IPS DF 6.9 (cell line): ENCODE results near the gene LYRM2.
"Not testable (repeated sequence)": the region's sequence is repeated elsewhere in the genome, so short reads cannot be mapped to it uniquely, and the experiment has no call there.

Experiments
- DNase-seq: peaks from one replicate; pipeline ENCODE4 v3.0.0-alpha.2; 2013; ENCODE audit warnings: low read depth, low spot score
- H3K27ac ChIP-seq: one replicate; pipeline ENCODE4 v1.5.1; 2013; ENCODE audit warnings: low read length, control low read depth
- H3K27me3 ChIP-seq: 2 replicates; pipeline ENCODE4 v1.6.1; 2013; ENCODE audit warnings: mild to moderate bottlenecking, low read length; ENCODE audit not compliant: control insufficient read depth, insufficient read depth
- H3K36me3 ChIP-seq: 2 replicates; pipeline ENCODE4 v1.6.1; 2013; ENCODE audit warnings: low read length; ENCODE audit not compliant: control insufficient read depth, insufficient read depth
- H3K4me1 ChIP-seq: 2 replicates; pipeline ENCODE4 v1.6.1; 2013; ENCODE audit warnings: low read length; ENCODE audit not compliant: control insufficient read depth, insufficient read depth
- H3K4me3 ChIP-seq: 2 replicates; pipeline ENCODE4 v1.5.1; 2013; ENCODE audit warnings: mild to moderate bottlenecking, low read length
- H3K9me3 ChIP-seq: 2 replicates; pipeline ENCODE4 v1.6.1; 2013; ENCODE audit warnings: low read length, inconsistent platforms; ENCODE audit not compliant: control insufficient read depth, insufficient read depth
- WGBS: extraction: QIAGEN DNeasy Blood & Tissue Kit; methylation state at CpG from one replicate; pipeline ENCODE4 v1.1.7; 2013; ENCODE audit warnings: mixed read lengths, missing lambda C conversion rate; ENCODE audit not compliant: insufficient read length, insufficient coverage; 5-methylcytosine and 5-hydroxymethylcytosine counted together

Gene LYRM2

DNA sequence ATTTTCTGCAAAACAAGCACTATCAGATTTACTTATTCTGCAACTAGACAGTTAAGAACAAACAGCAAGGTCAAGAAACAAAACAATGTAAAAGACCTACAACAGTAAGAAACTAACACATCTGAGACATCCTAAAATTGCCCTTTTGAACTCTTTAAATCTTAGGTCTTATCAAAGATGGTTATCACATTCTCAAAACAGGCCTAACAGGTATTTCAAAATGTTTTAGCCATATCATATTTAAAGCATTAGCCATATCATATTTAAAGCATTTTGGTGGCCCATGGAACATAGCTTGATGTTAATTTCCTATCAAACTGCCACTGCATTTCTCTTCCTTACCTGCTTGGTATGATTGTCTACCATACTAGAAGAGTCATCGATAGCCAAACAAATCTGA, 11.1 kb upstream of the LYRM2 start:
- no CpG with 5 or more reads among the region's 1 CpG for WGBS
- no peak overlapping the region for H3K4me3 ChIP-seq
- H3K36me3 ChIP-seq = peaks cover 33% of the 10 kb centered on the region; the same call in 1 of the 2 replicates
- H3K27me3 ChIP-seq = no peaks in the 10 kb centered on the region
- H3K4me1 ChIP-seq = no peaks in the 10 kb centered on the region
- no peak for DNase-seq
- H3K27ac ChIP-seq = no peak overlapping the region
- H3K9me3 ChIP-seq = no peaks in the 10 kb centered on the region

DNA sequence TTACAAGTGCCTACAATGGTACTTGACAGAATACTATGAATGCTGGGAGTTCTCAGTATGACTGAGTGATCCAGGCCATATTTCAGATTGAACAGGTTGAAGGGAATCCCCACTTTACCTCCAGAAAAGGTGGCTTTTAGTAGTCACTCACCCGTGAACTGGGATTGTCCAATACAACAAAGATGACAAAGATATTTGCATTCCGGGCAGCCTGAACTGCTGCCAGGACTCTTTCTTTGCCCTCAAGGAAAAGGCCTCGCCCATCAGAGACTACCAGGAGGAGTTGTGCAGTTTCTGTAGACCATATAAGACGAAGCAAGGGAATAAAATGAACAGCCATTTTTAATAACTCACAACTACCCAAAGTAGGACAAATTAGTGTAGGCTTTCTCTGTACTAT, 6.3 kb upstream of the LYRM2 start:
- no peak overlapping the region for H3K4me3 ChIP-seq
- no peaks in the 10 kb centered on the region for H3K4me1 ChIP-seq
- no CpG with 5 or more reads among the region's 4 CpGs for WGBS
- no peaks in the 10 kb centered on the region for H3K27me3 ChIP-seq
- no peak overlapping the region for H3K27ac ChIP-seq
- no peak for DNase-seq
- H3K36me3 ChIP-seq = peaks cover 38% of the 10 kb centered on the region
- no peaks in the 10 kb centered on the region for H3K9me3 ChIP-seq

DNA sequence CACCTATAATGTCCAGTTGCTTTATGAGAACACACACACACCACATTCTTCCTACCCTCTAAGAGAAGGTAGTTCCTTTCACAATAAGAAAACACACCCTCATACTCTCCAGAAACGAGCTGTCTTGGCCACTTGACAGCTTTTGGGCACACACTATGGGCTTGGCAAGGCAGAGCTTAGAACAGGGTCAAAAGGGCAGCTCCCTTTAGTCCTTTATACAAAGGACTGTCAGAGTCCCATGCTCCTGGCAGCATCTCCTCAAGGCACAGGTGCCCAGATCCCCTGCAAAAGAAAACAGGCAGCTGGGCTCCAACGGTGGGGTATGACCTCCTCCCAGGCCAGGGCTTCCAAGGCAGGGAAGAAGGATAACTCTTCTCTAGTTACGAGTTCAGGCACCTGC, 4.9 kb upstream of the LYRM2 start:
- no peaks in the 10 kb centered on the region for H3K4me1 ChIP-seq
- no peak overlapping the region for H3K4me3 ChIP-seq
- no peak overlapping the region for H3K27ac ChIP-seq
- DNase-seq = no peak
- no CpG with 5 or more reads among the region's 3 CpGs for WGBS
- H3K27me3 ChIP-seq = no peaks in the 10 kb centered on the region
- no peaks in the 10 kb centered on the region for H3K9me3 ChIP-seq
- peaks cover 36% of the 10 kb centered on the region for H3K36me3 ChIP-seq

DNA sequence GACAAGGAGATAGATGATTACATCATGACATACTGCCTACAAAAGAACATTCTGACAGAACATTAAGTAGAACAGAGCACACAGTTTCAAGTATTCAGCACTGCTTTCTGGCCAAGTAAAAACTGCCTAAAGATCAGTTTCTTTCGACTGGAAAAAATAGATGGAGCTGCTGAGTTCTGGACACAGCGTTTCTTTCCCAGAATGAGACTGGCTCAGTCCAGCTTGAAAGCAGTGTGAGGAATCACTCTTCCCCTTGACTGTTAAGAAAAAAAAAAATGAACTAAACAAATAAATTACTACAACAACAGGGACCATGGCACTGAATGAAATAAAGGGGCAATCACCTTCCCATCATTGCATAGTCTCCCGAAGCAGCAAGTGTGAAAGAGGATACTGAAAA, 4.4 kb upstream of the LYRM2 start:
- Histone ChIP-seq H3K4me1 (no peaks in the 10 kb centered on the region), H3K9me3 (no peaks in the 10 kb centered on the region), H3K27me3 (no peaks in the 10 kb centered on the region), H3K36me3 (peaks cover 31% of the 10 kb centered on the region), H3K4me3 (no peak overlapping the region), H3K27ac (no peak overlapping the region)
- no CpG with 5 or more reads among the region's 3 CpGs for whole genome bisulfite sequencing
- no peak for DNase-seq

DNA sequence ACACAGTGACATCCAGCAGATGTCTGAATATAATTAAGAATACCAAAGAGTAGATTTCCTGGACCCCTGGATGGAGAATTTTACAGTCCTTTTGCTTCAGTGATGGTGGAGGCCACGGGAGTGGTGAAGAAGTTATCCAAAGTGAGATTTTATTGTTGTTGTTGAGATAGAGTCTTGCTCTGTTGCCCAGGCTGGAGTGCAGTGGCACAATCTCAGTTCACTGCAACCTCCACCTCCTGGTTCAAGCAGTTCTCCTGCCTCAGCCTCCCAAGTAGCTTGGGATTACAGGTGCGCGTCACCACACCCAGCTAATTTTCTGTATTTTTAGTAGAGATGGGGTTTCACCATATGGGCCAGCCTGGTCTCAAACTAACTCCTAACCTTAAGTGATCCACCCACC, 3.0 kb upstream of the LYRM2 start:
- H3K9me3 ChIP-seq, H3K4me1 ChIP-seq, H3K4me3 ChIP-seq, H3K27ac ChIP-seq, H3K27me3 ChIP-seq, DNase-seq: not testable (repeated sequence)
- WGBS = no CpG with 5 or more reads among the region's 3 CpGs
- H3K36me3 ChIP-seq = peaks cover 21% of the 10 kb centered on the region

DNA sequence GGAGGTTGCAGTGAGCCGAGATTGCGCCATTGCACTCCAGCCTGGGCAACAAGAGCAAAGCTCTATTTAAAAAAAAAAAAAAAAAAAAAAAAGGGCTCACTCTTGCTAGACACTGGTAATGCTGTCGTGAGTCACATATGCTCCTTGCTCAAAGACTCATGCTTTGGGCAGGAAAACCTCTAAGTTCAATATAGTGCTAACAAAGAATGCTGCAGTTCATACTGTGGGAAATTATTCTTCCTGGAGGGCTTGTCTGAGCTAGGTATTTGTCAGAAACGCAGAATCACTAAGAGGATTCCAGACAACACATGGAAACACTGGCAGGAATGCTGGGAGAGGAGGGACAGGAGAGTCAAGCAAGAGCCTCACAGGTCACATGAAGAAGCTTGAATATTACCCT, 2.3 kb upstream of the LYRM2 start:
- no peak for DNase-seq
- WGBS = no CpG with 5 or more reads among the region's 4 CpGs
- H3K9me3 ChIP-seq = no peaks in the 10 kb centered on the region
- no peak overlapping the region for H3K27ac ChIP-seq
- H3K4me1 ChIP-seq = no peaks in the 10 kb centered on the region
- no peak overlapping the region for H3K4me3 ChIP-seq
- H3K27me3 ChIP-seq = no peaks in the 10 kb centered on the region
- peaks cover 18% of the 10 kb centered on the region for H3K36me3 ChIP-seq

DNA sequence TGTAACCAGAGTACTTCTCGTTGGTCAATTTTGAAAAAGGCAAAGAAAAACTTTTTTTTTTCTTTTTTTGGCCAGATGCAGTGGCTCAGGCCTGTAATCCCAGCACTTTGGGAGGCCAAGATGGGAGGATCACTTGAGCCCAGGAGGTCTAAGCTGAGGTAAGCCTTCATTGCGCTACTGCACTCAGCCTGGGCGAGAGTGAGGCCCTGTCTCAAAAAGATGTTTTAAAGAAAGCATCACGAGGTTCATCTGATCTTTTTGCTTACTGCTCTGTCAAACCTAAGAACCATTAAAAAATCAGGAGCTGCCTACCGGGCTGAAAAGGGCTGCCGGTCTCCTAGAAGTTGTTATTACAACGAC, 607 bp downstream of the LYRM2 start:
- no CpG with 5 or more reads among the region's 7 CpGs for WGBS
- no peak for DNase-seq
- H3K27ac ChIP-seq = no peak overlapping the region

DNA sequence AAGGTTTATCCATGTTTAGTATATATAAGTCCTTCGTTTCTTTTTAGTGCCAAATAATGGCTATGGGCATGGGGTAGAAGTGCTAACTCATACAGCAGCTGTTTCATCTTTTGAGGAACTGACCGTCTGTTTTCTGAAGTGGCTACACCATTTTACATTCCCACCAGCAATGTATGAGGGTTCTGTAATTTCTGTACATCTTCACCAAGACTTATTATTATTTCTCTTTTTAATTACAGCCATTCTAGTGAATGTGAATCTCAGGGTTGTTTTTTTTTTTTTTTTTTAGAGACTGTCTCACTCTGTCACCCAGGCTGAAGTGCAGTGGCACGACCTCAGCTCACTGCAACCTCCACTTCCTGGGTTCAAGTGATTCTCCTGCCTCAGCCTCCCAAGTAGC, 2.1 kb downstream of the LYRM2 start:
- H3K9me3 ChIP-seq, H3K4me3 ChIP-seq, H3K27ac ChIP-seq, H3K27me3 ChIP-seq, H3K4me1 ChIP-seq, H3K36me3 ChIP-seq, DNase-seq: not testable (repeated sequence)
- no CpG with 5 or more reads among the region's 3 CpGs for WGBS

More for the DNA sequence above, 607 bp downstream of the LYRM2 start:
- H3K27me3 ChIP-seq = no peaks in the 10 kb centered on the region
- peaks cover 2% of the 10 kb centered on the region; the same call in 1 of the 2 replicates for H3K36me3 ChIP-seq
- H3K9me3 ChIP-seq = no peaks in the 10 kb centered on the region
- H3K4me3 ChIP-seq = peak overlapping the region; percentile 72; the same call in 1 of the 2 replicates
- H3K4me1 ChIP-seq = no peaks in the 10 kb centered on the region

DNA sequence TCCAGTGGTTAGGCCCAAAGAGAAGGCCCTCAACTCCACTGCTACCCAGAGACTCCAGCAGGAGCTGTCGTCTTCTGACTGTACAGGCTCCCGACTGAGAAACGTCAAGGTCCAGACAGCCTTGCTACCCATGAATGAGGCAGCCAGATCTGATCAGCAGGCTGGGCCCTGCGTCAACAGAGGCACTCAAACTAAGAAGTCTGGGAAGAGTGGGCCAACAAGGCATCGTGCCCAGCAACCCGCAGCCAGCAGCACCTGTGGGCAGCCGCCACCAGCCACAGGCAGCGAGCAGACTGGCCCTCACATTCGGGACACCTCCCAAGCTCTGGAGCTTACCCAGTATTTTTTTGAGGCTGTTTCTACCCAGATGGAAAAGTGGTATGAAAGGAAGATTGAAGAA, 8.1 kb downstream of the LYRM2 start:
- DNase-seq = no peak
- H3K27me3 ChIP-seq = no peaks in the 10 kb centered on the region
- H3K4me1 ChIP-seq = no peaks in the 10 kb centered on the region; the same call in 1 of the 2 replicates
- no peak overlapping the region for H3K27ac ChIP-seq
- H3K4me3 ChIP-seq = no peak overlapping the region; the same call in 1 of the 2 replicates
- no peaks in the 10 kb centered on the region; the same call in none of the 2 replicates for H3K36me3 ChIP-seq
- WGBS = no CpG with 5 or more reads among the region's 9 CpGs
- no peaks in the 10 kb centered on the region for H3K9me3 ChIP-seq

DNA sequence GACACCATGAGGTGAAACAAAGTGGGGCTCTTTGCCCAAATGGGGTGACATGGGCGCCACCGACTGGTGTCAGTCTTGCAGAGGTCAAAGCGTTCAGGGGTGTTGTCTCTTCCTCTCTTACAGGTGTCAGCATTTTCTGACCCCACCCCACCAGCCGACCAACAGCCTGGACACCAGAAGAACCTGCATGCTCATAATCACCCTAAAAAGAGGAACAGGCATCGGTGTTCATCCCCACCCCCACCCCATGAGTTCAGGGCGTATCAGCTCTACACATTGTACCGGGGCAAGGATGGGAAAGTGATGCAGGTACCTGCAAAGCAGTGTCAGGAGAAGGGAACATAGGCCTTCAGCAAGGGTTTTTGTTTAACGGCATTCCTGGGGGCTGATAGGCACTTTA, 14.8 kb downstream of the LYRM2 start:
- no CpG with 5 or more reads among the region's 8 CpGs for WGBS
- Histone ChIP-seq H3K4me1 (no peaks in the 10 kb centered on the region), H3K27ac (no peak overlapping the region), H3K27me3 (no peaks in the 10 kb centered on the region), H3K9me3 (no peaks in the 10 kb centered on the region), H3K4me3 (no peak overlapping the region), H3K36me3 (no peaks in the 10 kb centered on the region)
- no peak for DNase-seq

DNA sequence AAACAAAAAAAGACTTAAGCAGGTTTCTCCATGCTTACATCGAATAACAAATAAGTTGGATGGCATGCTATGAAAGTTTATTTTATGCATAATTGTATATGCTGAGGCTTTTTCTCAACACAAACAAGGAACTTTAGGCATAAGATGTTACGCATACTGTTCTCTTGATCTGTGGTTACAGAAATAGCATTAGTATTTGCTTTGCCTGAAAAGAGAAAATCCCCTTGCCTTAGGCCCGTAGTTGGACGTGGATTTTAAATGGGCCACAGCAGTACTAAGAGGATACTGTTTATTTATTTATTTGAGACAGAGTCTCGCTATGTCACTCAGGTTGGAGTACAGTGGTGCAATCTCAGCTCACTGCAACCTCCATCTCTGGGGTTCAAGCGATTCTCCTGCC, 19.0 kb downstream of the LYRM2 start:
- H3K27ac ChIP-seq = no peak overlapping the region
- no peaks in the 10 kb centered on the region for H3K4me1 ChIP-seq
- H3K4me3 ChIP-seq = no peak overlapping the region
- no peaks in the 10 kb centered on the region for H3K9me3 ChIP-seq
- H3K27me3 ChIP-seq = no peaks in the 10 kb centered on the region
- no peaks in the 10 kb centered on the region for H3K36me3 ChIP-seq
- no peak for DNase-seq
- WGBS = no CpG with 5 or more reads among the region's 6 CpGs
